Measurements from ENCODE around the gene GABRR3.
"Not testable (repeated sequence)": the region's sequence is repeated elsewhere in the genome, so short reads cannot be mapped to it uniquely, and the experiment has no call there.

Gene GABRR3

GRCh38 chr3:98021830-98022560 lies 13.1 kb downstream of the GABRR3 start:
- no peak for DNase-seq

- DNase-seq: no peak
Observed at GRCh38 chr3:98020412-98020811, 14.7 kb downstream of the GABRR3 start.

GRCh38 chr3:98018301-98018700 lies 16.8 kb downstream of the GABRR3 start:
- DNase-seq: no peak

- no peak for DNase-seq
Observed at GRCh38 chr3:98014268-98014585, 20.9 kb downstream of the GABRR3 start.

- DNase-seq: no peak
Observed at GRCh38 chr3:98013411-98014267, 21.5 kb downstream of the GABRR3 start.

- no peak for DNase-seq
Observed at GRCh38 chr3:98012979-98013378, 22.1 kb downstream of the GABRR3 start.

- not testable (repeated sequence) for DNase-seq
Observed at GRCh38 chr3:98010883-98011449, 24.1 kb downstream of the GABRR3 start.

GRCh38 chr3:98010194-98010882 lies 24.8 kb downstream of the GABRR3 start:
- DNase-seq: no peak

- DNase-seq: no peak
Observed at GRCh38 chr3:98008855-98009254, 26.3 kb downstream of the GABRR3 start.

- no peak for DNase-seq
Observed at GRCh38 chr3:98005438-98005837, 29.7 kb downstream of the GABRR3 start.

GRCh38 chr3:98004721-98005120 lies 30.4 kb downstream of the GABRR3 start:
- no peak for DNase-seq

GRCh38 chr3:98003306-98003969 lies 31.7 kb downstream of the GABRR3 start:
- no peak for DNase-seq

GRCh38 chr3:98002717-98003116 lies 32.4 kb downstream of the GABRR3 start:
- DNase-seq: no peak

GRCh38 chr3:97999994-98000393 lies 35.1 kb downstream of the GABRR3 start:
- no peak for DNase-seq

GRCh38 chr3:97999103-97999502 lies 36.0 kb downstream of the GABRR3 start:
- DNase-seq: no peak

GRCh38 chr3:97996988-97997387 lies 38.1 kb downstream of the GABRR3 start:
- no peak for DNase-seq

- DNase-seq: no peak
Observed at GRCh38 chr3:97994328-97994945, 40.7 kb downstream of the GABRR3 start.

- DNase-seq: no peak
Observed at GRCh38 chr3:97993526-97993925, 41.6 kb downstream of the GABRR3 start.

- no peak for DNase-seq
Observed at GRCh38 chr3:97992547-97993173, 42.5 kb downstream of the GABRR3 start.

GRCh38 chr3:97991293-97991682 lies 43.8 kb downstream of the GABRR3 start:
- DNase-seq: no peak

GRCh38 chr3:97990624-97991292 lies 44.4 kb downstream of the GABRR3 start:
- no peak for DNase-seq

Measured in right forelimb (tissue), 1 donor.